Adrenal gland (tissue), 12 donors: ENCODE measurements around the gene LRRC28. TPM values are rescaled to one million over a fixed set of nuclear protein-coding genes. Genes with fewer than 3 reads are reported as not detected.

Experiments
- DNase-seq, 7 donors: peaks; one replicate each; pipeline ENCODE4 v3.0.0-alpha.2; 2019 to 2020
- H3K27ac ChIP-seq, 5 donors: fragments of 200-600 bp; sonication (generic) in 4 of 5; 1 replicate in 3 of 5; 2 replicates in 2 of 5; pipeline versions ENCODE4 v1.5.1 to v1.8.0; 2016 to 2020; ENCODE audit warnings: mild to moderate bottlenecking in 1 of 5
- H3K27me3 ChIP-seq: fragments of 200-600 bp; 2 replicates; pipeline ENCODE4 v1.8.0; 2021
- H3K36me3 ChIP-seq, 2 donors: fragments of 200-600 bp; replicated peaks in 1 of 2; 1 replicate in 1 of 2; 2 replicates in 1 of 2; pipeline versions ENCODE4 v1.5.1 to v1.8.0; 2018 to 2022
- H3K4me1 ChIP-seq, 2 donors: fragments of 200-600 bp; replicated peaks in 1 of 2; 1 replicate in 1 of 2; 2 replicates in 1 of 2; pipeline versions ENCODE4 v1.5.1 to v1.8.0; 2018 to 2021
- H3K4me3 ChIP-seq, 4 donors: fragments of 200-600 bp; sonication (generic) in 3 of 4; one replicate each; pipeline ENCODE4 v1.5.1; 2016 to 2018
- H3K9me3 ChIP-seq, 3 donors: fragments of 200-600 bp; sonication (generic) in 1 of 3; replicated peaks in 1 of 3; 1 replicate in 2 of 3; 2 replicates in 1 of 3; pipeline versions ENCODE4 v1.5.1 to v1.8.0; 2016 to 2021
- POLR2A ChIP-seq, 2 donors: fragments of 450-650 bp; IDR thresholded peaks; one replicate each; pipeline ENCODE4 v1.6.1; 2017; ENCODE audit warnings: antibody characterized with exemption in 2 of 2, mild to moderate bottlenecking in 2 of 2, moderate library complexity in 1 of 2
- WGBS, 4 donors: extraction: QIAGEN DNeasy Blood & Tissue Kit in 2 of 4; methylation state at CpG; one replicate each; pipeline versions ENCODE4 v1.1.5 to v1.1.7; 2013 to 2017; 5-methylcytosine and 5-hydroxymethylcytosine counted together
- intact Hi-C, 2 donors: fragments of 100-400 bp; cut with DNase I; formaldehyde crosslinking; loops; one replicate each; pipeline versions ENCODE4 v1.14.1 to v1.15.0; 2022 to 2023
- polyA plus RNA-seq, 3 donors: library from polyadenylated mRNA; stranded (reverse); fragments of 200-250 nt in 2 of 3; fragments of 350-450 nt in 1 of 3; fragmentation: Illumina TruSeq in 1 of 3; extraction: RNeasy Lipid Tissue Mini Kit (QIAGEN cat#74804) in 1 of 3; gene quantifications; one replicate each; pipeline ENCODE4 v1.2.3, GENCODE V29; 2013 to 2014
- total RNA-seq, 9 donors: library from RNA; depleted of rRNA in 4 of 9; stranded (reverse); fragments of >200 nt in 4 of 9; fragments of 120-200 nt in 1 of 9; fragmentation: NEBNext Ultra II Directional in 1 of 9; extraction: Animal tissue kit (Norgen Biotek cat#: 25700) in 1 of 9; gene quantifications; one replicate each; pipeline versions ENCODE4 v1.1.0 to v1.2.4, GENCODE V29; 2013 to 2023
- TF ChIP-seq, protein P1 (sequence below), 6 experiments: fragments of 450-650 bp in 4 of 6; fragments of 200-600 bp in 2 of 6; sonication (generic) in 1 of 6; IDR thresholded peaks; 1 replicate in 5 of 6; 2 replicates in 1 of 6; pipeline versions ENCODE4 v1.5.1 to v1.8.0; 2016 to 2021; ENCODE audit warnings: antibody characterized with exemption in 6 of 6, mild to moderate bottlenecking in 2 of 6, moderate library complexity in 1 of 6
- donor health status: healthy with polysubstance abuse.
- donor health status: Bipolar disorder and iron deficiency.
- donor health status: DM: yes; HTN: yes; CAD: no.
- donor health status: DM: no; HTN: no; CAD: no.
- donor health status: DM: no; HTN: no; CAD: no.
- donor health status: DM: yes; HTN: yes; CAD: no.

The LRRC28 gene
- total and polyA plus RNA-seq, 12 donors, result 4.4 to 49.8 (median 22.0) TPM

DNA sequence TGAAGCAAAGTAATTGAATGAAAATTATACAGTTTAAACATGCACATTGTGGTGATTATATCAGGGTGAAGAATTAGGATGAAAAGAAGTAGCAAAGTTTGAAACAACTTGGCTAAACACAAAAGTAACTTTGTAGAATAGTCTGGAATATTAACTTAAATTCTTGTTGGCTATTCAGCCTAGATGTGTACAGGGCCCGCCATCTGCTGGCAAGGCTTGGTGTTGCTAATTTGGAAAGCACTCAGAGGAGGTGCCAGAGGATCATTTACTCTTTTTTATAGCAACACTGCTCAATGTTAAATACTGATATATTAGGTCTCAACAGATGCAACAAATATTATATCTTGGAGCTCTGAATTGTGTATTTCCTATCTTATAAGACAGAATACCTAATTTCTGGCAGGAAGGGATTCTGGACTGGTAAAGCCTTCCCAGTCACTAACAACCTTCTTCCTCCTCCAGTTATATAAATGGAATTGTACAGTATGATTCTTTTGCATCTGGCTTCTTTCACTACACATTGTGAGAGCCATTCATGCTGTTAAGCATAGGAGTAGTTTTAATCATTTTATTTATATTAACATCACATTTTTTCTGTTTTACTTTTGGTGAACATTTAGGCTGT, 38.0 kb upstream of the LRRC28 start:
- peaks cover 8 to 15% of the 10 kb centered on the region in 2 donors for H3K4me1 ChIP-seq
- 0 to 4% (median 2%) methylated on average over 1 of the region's 1 CpG for WGBS, 4 donors

DNA sequence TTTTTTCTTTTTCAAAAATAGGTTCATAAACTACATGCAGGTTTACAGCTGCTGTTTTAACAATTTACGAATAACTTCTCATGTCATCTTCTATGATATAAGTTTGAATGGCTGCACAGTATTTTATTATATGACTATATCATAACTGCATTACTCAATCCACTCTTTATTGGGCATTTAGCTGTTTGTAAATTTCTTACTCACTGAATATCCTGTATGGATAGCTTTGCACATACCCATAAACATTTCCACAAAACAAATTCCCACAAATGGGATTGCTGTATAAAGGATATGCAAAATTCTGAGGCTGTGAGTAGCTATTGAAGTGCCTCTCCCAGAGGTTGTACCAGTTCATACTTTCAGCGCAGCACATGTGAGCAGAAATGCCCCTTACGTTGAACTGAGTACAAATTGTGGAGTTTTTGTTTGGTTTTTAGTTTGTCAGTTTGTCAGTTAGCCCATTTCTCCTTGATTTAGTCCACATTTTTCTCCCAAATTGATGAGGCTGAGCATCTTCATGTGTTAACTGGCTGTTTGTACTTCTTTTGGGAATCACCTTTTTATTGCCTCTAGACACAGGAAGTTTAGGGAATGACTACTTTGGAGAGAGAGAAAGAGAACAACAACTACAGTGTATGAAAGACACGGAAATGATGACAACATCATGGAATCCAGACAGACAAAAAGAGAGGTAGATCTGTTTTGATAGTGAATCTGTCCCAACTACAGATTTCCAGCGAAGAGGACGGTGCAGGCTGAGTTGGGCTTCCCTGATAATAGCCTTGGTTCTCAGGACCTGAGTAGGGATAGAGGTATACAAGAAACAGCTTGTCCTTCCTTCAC, 26.7 kb upstream of the LRRC28 start:
- TF ChIP-seq, protein P1, sequence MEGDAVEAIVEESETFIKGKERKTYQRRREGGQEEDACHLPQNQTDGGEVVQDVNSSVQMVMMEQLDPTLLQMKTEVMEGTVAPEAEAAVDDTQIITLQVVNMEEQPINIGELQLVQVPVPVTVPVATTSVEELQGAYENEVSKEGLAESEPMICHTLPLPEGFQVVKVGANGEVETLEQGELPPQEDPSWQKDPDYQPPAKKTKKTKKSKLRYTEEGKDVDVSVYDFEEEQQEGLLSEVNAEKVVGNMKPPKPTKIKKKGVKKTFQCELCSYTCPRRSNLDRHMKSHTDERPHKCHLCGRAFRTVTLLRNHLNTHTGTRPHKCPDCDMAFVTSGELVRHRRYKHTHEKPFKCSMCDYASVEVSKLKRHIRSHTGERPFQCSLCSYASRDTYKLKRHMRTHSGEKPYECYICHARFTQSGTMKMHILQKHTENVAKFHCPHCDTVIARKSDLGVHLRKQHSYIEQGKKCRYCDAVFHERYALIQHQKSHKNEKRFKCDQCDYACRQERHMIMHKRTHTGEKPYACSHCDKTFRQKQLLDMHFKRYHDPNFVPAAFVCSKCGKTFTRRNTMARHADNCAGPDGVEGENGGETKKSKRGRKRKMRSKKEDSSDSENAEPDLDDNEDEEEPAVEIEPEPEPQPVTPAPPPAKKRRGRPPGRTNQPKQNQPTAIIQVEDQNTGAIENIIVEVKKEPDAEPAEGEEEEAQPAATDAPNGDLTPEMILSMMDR (IDR thresholded peaks at IDR 0.05), result no peak
- TF ChIP-seq POLR2A (IDR thresholded peaks at IDR 0.05), result no peak
- H3K36me3 ChIP-seq, result peaks cover 0 to 60% of the 10 kb centered on the region in 2 donors
- intact Hi-C loops, result no loop called here

More for the DNA sequence above, 38.0 kb upstream of the LRRC28 start:
- intact Hi-C loops, result loop anchor here in 1 of 2 donors (5.0 kb wide), 1 partner anchor 106 kb away; the partner anchor contains the start of gene SYNM
- Histone ChIP-seq H3K36me3 (peaks cover 0 to 14% of the 10 kb centered on the region in 2 donors), H3K27me3 (no peaks in the 10 kb centered on the region), H3K9me3 (no peaks in the 10 kb centered on the region), H3K4me3 (no peak overlapping the region), H3K27ac (peak overlapping the region in 2 of 5 donors; percentile 71 to 81)
- no peak for TF ChIP-seq POLR2A (IDR thresholded peaks at IDR 0.05)
- TF ChIP-seq, protein P1 (IDR thresholded peaks at IDR 0.05), result peak; percentile 72 to 96 (median 92)
- peak; percentile 76 to 96 (median 88) for DNase-seq

DNA sequence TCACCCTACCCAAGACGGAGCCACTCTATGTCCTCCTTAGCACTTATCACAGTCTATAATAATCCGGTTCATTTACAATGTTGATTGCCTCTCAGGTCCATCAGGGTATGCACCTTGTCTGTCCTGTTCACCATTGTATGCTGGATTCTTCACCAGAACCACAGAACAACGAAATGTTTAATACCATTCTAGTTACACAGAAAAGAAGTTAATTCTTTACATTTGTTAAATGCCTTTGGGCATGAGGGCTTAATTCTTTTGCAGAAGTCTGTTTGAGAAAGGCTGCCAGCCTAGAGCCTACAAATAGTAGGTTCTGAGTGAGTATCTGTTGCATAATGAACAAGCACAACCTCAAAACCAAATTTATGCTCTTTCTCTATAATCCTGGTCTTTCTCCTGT, 24.5 kb upstream of the LRRC28 start:
- H3K4me3 ChIP-seq, result no peak overlapping the region
- intact Hi-C loops, result no loop called here
- H3K36me3 ChIP-seq, result peaks cover 0 to 41% of the 10 kb centered on the region in 2 donors
- H3K27ac ChIP-seq, result no peak overlapping the region
- H3K9me3 ChIP-seq, result no peaks in the 10 kb centered on the region
- peaks cover 0 to 9% of the 10 kb centered on the region in 2 donors for H3K4me1 ChIP-seq
- WGBS, 4 donors, result 61 to 87% (median 67%) methylated on average over 3 of the region's 3 CpGs
- no peak for TF ChIP-seq POLR2A (IDR thresholded peaks at IDR 0.05)
- TF ChIP-seq, protein P1 (IDR thresholded peaks at IDR 0.05), result no peak
- no peaks in the 10 kb centered on the region for H3K27me3 ChIP-seq
- DNase-seq, result no peak

More for the DNA sequence above, 26.7 kb upstream of the LRRC28 start:
- no peak overlapping the region for H3K4me3 ChIP-seq
- H3K27ac ChIP-seq, result no peak overlapping the region
- DNase-seq, result no peak
- H3K4me1 ChIP-seq, result peaks cover 0 to 7% of the 10 kb centered on the region in 2 donors
- no peaks in the 10 kb centered on the region for H3K9me3 ChIP-seq
- H3K27me3 ChIP-seq, result no peaks in the 10 kb centered on the region
- 94 to 98% (median 96%) methylated on average over 6 of the region's 6 CpGs for WGBS, 4 donors

DNA sequence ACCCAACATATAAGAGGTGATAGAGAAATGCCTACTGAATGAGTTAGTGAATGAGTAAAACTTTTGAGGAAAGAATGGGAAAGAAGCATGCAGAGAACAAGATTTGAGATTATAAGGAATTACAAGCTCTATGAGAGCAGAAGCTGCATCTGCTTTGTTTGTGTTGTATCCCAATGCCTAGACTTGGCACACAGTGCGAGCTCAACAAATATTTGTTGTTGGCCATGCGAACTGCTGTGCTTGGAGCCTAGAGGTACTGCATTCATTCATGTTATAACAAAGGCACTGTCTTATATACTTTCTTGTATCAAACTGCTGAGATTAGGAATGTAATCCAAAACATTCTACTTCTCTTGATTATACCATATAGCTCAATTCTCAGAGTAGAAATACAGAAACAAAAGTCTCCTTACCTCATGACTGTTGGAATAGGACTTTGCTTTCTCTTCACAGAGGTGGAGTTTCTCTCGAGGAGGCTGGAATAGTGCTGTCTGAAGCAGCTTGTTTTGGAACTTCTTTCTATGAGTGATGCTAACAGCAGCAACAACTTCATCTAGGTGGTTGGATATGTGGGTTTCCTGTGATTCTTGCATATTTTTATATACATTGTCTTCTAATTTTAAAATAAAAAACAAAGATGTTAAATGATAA, 23.0 kb upstream of the LRRC28 start:
- intact Hi-C loops, result no loop called here
- Histone ChIP-seq H3K9me3 (no peaks in the 10 kb centered on the region), H3K27me3 (no peaks in the 10 kb centered on the region), H3K4me3 (no peak overlapping the region), H3K36me3 (peaks cover 0 to 35% of the 10 kb centered on the region in 2 donors), H3K27ac (no peak overlapping the region), H3K4me1 (peaks cover 0 to 9% of the 10 kb centered on the region in 2 donors)
- TF ChIP-seq, protein P1 (IDR thresholded peaks at IDR 0.05), result no peak
- TF ChIP-seq POLR2A (IDR thresholded peaks at IDR 0.05), result no peak
- DNase-seq, result no peak
- WGBS, 4 donors, result 86 to 97% (median 96%) methylated on average over 3 of the region's 3 CpGs
